Left lung (tissue), 10 donors: ENCODE results near the gene KCNH8. TPM values are rescaled to one million over a fixed set of nuclear protein-coding genes. Genes with fewer than 3 reads are reported as not detected.
A peak's percentile ranks its signal among the peaks of the same experiment; 100 is the strongest.

Experiments
- ATAC-seq: fragments of 200-7000 bp; cut with Tn5 transposase; one replicate; pipeline ENCODE4 v1.9.1; 2020; ENCODE audit warnings: moderate library complexity
- DNase-seq, 4 donors: peaks; one replicate each; pipeline ENCODE4 v3.0.0-alpha.2; 2013 to 2020
- H3K27ac ChIP-seq, 2 donors: fragments of 200-600 bp; sonication (generic) in 1 of 2; one replicate each; pipeline versions ENCODE4 v1.5.0 to v1.8.0; 2020 to 2021
- H3K27me3 ChIP-seq, 2 donors: fragments of 200-600 bp; sonication (generic) in 1 of 2; one replicate each; pipeline versions ENCODE4 v1.5.0 to v1.8.0; 2020 to 2021
- H3K36me3 ChIP-seq, 2 donors: fragments of 200-600 bp; sonication (generic) in 1 of 2; one replicate each; pipeline versions ENCODE4 v1.5.0 to v1.8.0; 2020 to 2021
- H3K4me1 ChIP-seq, 2 donors: fragments of 200-600 bp; one replicate each; pipeline ENCODE4 v1.8.0; 2021
- H3K4me3 ChIP-seq, 2 donors: fragments of 200-600 bp; sonication (generic) in 1 of 2; one replicate each; pipeline versions ENCODE4 v1.5.0 to v1.8.0; 2020 to 2021; ENCODE audit warnings: mild to moderate bottlenecking in 1 of 2
- H3K9me3 ChIP-seq, 2 donors: fragments of 200-600 bp; sonication (generic) in 1 of 2; one replicate each; pipeline versions ENCODE4 v1.5.0 to v1.8.0; 2020 to 2021
- intact Hi-C, 2 donors: fragments of 100-400 bp; cut with DNase I; formaldehyde crosslinking; loops; one replicate each; pipeline versions ENCODE4 v1.11.2 to v1.14.2; 2022
- polyA plus RNA-seq, 6 donors: library from polyadenylated mRNA; unstranded; fragments of 120-200 nt; gene quantifications; one replicate each; pipeline ENCODE4 v1.2.1, GENCODE V29; 2013; ENCODE audit not compliant: insufficient read length in 6 of 6
- total RNA-seq, 2 donors: library from RNA; stranded (reverse); fragmentation: NEBNext Ultra II Directional; extraction: Animal tissue kit (Norgen Biotek cat#: 25700); gene quantifications; one replicate each; pipeline ENCODE4 v1.2.1, GENCODE V29; 2021
- TF ChIP-seq, protein P1 (sequence below), 2 donors: fragments of 200-600 bp; sonication (generic) in 1 of 2; IDR thresholded peaks; one replicate each; pipeline versions ENCODE4 v1.5.0 to v1.8.0; 2021; ENCODE audit warnings: antibody characterized with exemption in 2 of 2
- donor health status: DM: no; HTN: yes; CAD: no.
- donor health status: DM: no; HTN: no; CAD: no.

The KCNH8 gene
- total and polyA plus RNA-seq, 8 donors: 0.12 to 3.0 (median 2.1) TPM

DNA sequence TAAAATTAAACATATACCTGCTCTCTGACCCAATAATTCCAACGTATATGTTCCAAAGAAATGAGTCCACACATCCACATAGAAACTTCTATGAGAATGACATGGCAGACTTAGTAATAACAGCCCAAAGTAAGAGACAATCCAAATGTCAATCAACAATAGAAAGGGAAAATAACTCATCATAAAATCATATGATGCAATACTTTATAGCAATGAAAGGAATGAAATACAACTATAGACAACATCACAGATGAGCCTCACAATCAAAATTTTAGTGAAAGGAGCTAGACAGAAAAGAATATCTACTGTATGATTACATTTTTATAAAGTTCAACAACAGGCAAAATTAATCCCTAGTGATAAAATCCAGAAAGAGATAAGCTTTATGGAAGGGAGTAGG lies 23.6 kb upstream of the KCNH8 start:
- H3K36me3 ChIP-seq: no peaks in the 10 kb centered on the region
- H3K27me3 ChIP-seq: no peaks in the 10 kb centered on the region
- H3K9me3 ChIP-seq: no peaks in the 10 kb centered on the region
- no peak overlapping the region for H3K27ac ChIP-seq
- intact Hi-C loops: no loop called here
- TF ChIP-seq, protein P1, sequence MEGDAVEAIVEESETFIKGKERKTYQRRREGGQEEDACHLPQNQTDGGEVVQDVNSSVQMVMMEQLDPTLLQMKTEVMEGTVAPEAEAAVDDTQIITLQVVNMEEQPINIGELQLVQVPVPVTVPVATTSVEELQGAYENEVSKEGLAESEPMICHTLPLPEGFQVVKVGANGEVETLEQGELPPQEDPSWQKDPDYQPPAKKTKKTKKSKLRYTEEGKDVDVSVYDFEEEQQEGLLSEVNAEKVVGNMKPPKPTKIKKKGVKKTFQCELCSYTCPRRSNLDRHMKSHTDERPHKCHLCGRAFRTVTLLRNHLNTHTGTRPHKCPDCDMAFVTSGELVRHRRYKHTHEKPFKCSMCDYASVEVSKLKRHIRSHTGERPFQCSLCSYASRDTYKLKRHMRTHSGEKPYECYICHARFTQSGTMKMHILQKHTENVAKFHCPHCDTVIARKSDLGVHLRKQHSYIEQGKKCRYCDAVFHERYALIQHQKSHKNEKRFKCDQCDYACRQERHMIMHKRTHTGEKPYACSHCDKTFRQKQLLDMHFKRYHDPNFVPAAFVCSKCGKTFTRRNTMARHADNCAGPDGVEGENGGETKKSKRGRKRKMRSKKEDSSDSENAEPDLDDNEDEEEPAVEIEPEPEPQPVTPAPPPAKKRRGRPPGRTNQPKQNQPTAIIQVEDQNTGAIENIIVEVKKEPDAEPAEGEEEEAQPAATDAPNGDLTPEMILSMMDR (IDR thresholded peaks at IDR 0.05): no peak
- no peaks in the 10 kb centered on the region for H3K4me1 ChIP-seq
- no peak overlapping the region for H3K4me3 ChIP-seq
- DNase-seq: no peak
- no peak for ATAC-seq

DNA sequence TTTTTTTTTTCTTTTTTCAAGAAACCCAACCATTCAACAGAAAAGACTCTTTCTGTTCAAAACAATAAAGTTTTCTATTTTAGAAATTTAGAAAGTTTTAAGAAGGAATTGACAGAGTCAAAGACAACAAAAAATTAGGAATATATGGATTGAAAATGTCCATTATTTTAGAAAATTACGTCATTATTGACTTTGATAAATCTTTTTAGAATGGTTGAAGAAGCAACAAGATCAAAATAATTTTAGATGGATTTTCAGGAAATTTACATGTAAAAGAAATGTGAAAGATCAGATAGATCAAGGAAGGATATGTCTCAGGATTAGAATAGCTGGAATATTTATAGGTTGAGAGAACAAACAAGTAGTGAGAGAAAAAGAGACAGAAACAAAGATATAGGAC lies 8.4 kb upstream of the KCNH8 start:
- TF ChIP-seq, protein P1 (IDR thresholded peaks at IDR 0.05): no peak
- no peak overlapping the region for H3K4me3 ChIP-seq
- DNase-seq: no peak
- H3K36me3 ChIP-seq: no peaks in the 10 kb centered on the region
- intact Hi-C loops: no loop called here
- no peak overlapping the region for H3K27ac ChIP-seq
- no peaks in the 10 kb centered on the region for H3K9me3 ChIP-seq
- H3K27me3 ChIP-seq: no peaks in the 10 kb centered on the region
- ATAC-seq: no peak
- H3K4me1 ChIP-seq: no peaks in the 10 kb centered on the region

DNA sequence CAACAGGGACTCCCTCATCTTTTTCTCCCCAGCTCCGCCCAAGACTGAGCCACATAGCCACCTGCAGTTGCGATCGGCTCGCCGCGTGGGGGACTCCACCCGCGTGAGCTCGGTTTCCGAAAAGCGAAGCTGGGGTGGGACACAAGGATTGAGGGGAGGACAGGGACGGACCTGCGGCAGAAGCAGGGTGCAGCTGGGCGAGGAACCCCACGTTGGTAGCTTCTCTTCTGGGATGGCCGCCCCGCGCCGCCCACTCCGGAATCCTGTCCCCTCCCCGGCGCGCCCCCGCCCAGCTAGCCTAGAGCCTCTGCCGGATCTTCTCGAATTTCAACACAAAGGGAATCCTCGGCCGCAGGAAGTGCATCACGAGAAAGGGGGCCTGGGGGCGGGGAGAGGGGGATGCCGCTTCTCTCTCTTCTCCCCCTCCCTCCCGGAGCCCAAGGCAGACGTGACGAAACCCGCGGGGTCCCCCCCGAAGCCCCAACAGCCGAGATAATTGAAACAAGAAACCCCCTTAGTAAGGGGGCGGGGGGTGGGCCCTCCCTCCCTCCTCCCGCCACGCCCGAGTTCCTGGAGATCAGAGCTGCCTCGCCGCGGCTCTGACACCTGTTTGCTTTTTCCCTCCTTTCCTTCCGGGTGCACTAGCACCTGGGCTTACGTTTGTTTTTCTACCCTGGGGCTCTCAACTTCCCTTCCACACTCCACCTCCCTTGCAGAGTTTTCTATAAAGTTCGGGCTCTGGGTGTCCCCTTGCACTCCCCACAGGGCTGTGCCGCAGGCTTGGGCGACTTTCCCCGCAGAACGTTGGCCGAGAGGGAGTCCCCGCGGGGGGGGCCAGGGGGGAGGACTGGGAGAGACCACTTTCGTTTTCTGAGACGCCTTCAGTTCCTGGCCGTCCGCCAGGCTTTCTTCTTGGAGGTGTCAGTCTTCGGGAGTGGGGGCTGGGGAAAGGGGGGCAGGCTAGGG lies 1.3 kb upstream of the KCNH8 start:
- intact Hi-C loops: no loop called here
- H3K27ac ChIP-seq: peak overlapping the region in 1 of 2 donors; percentile 18

DNA sequence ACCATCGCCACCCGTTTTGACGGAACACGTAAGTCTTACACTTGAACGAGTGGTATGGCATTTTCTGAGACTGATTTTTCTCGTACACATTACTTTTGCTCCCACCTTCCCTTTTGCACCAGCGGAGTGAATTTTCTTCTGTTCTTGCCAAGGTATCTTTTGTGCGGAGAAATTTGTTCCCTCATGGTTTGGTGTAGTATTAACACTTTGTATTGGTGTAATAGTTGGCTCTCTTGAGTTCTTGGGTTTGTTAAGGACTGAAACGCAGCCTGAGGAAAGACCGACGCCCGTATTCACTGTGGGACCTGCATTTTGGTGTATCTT lies 420 bp downstream of the KCNH8 start:
- Histone ChIP-seq H3K9me3 (peaks cover 0 to 3% of the 10 kb centered on the region in 2 donors), H3K4me1 (peaks cover 0 to 16% of the 10 kb centered on the region in 2 donors), H3K27me3 (peaks cover 9 to 51% of the 10 kb centered on the region in 2 donors), H3K36me3 (no peaks in the 10 kb centered on the region), H3K27ac (no peak overlapping the region), H3K4me3 (peak overlapping the region in 1 of 2 donors; percentile 62)
- TF ChIP-seq, protein P1 (IDR thresholded peaks at IDR 0.05): no peak
- intact Hi-C loops: no loop called here
- DNase-seq (no peak), ATAC-seq (no peak)

More for the DNA sequence above, 1.3 kb upstream of the KCNH8 start:
- TF ChIP-seq, protein P1 (IDR thresholded peaks at IDR 0.05): peak; percentile 19 to 29
- DNase-seq (peak; percentile 57 to 87 (median 75)), ATAC-seq (peak; percentile 86)
- peak overlapping the region; percentile 52 to 62 for H3K4me3 ChIP-seq
- no peaks in the 10 kb centered on the region for H3K36me3 ChIP-seq
- H3K4me1 ChIP-seq: peaks cover 0 to 16% of the 10 kb centered on the region in 2 donors
- peaks cover 0 to 3% of the 10 kb centered on the region in 2 donors for H3K9me3 ChIP-seq
- peaks cover 9 to 46% of the 10 kb centered on the region in 2 donors for H3K27me3 ChIP-seq

DNA sequence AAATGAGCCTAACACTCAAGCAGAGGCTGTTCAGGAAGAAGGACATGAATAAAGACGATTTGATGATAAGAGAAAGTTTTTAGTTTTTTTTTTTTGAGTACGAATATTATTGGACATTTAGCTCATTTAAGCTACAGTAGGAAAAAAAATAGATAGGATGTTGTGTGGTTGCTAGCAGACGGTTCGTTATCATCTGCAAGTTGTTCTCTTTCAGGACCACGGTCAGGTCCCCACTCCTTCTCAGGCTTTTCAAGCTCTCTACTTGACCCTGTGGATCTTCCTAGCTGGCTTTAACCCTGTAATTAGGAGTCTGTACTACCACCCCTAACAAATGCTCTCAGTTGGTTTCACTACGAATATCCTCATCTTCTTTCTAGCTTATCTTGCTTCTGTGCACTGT lies 1.1 kb downstream of the KCNH8 start:
- H3K9me3 ChIP-seq: peaks cover 0 to 3% of the 10 kb centered on the region in 2 donors
- H3K4me1 ChIP-seq: peaks cover 0 to 16% of the 10 kb centered on the region in 2 donors
- H3K4me3 ChIP-seq: no peak overlapping the region
- intact Hi-C loops: no loop called here
- peaks cover 9 to 51% of the 10 kb centered on the region in 2 donors for H3K27me3 ChIP-seq
- DNase-seq (peak in 2 of 4 donors; percentile 16 to 36), ATAC-seq (no peak)
- no peaks in the 10 kb centered on the region for H3K36me3 ChIP-seq
- no peak overlapping the region for H3K27ac ChIP-seq
- TF ChIP-seq, protein P1 (IDR thresholded peaks at IDR 0.05): no peak
